HG02973 (cell line): Measurements from ENCODE around the gene FNIP1.
"Not testable (repeated sequence)": the region's sequence is repeated elsewhere in the genome, so short reads cannot be mapped to it uniquely, and the experiment has no call there.

Experiments used
- ATAC-seq: cut with Tn5 transposase; IDR thresholded peaks from one replicate; pipeline ENCODE4 v1.9.1; 2021; ENCODE audit warnings: moderate library complexity; ENCODE audit not compliant: unreplicated experiment

FNIP1 gene

DNA sequence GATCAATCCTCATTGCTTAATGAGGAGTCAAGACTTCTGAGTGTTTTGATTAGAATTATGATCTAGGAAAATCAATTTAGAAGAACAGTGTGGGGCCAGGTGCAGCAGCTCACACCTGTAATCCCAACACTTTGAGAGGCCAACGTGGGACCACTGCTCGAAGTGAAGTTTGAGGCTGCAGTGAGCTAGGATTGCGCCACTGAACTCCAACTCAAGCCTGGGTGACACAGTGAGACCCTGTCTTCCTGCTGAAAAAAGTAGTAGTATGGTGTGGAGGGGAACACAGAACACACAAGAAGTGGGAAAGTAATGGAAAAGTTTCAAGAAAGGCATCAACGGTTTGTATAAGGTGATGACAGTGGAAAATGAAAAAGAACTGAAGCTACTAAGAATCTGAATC lies 9.1 kb downstream of the FNIP1 start:
- no peak for ATAC-seq

GRCh38 chr5:131786900-131787692 lies 9.7 kb downstream of the FNIP1 start:
- no peak for ATAC-seq

DNA sequence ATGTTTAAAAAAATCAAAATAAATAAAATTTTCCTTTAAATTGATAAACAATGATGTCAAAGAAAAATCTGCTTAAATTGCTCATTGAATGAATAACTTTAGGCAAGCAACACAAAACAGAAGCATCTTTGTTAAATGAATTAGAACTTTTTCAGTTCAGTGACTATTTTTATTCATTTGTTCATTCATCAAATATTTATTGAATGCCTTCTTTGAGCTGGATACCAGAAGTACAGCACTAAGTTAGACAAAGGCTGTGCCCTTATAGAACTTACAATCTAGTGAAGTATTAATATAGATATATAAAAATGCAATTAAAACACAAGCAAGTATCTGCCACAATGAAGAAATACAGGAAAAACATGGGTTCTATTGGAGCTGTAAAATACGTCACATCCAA lies 10.8 kb downstream of the FNIP1 start:
- no peak for ATAC-seq

GRCh38 chr5:131783874-131784273 lies 12.9 kb downstream of the FNIP1 start:
- ATAC-seq: no peak

DNA sequence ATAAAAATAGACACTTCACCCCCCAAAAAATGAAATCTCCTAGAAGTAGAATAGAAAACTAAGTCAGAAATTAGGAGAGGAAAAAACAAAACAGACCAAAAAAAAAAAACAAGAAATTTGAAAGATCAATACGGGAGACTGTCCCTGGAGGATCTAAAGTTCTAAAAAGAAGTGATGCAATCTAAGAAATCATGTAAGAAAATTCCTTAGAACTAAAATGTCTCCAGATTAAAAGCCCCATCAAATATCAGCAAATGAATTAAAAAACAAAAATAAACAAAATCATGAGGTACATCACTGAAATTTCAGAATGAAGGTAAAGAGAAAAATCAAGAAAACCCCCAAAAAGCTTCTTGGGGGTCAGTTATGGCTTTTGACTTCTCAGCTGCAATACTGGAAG lies 13.5 kb downstream of the FNIP1 start:
- ATAC-seq: no peak

DNA sequence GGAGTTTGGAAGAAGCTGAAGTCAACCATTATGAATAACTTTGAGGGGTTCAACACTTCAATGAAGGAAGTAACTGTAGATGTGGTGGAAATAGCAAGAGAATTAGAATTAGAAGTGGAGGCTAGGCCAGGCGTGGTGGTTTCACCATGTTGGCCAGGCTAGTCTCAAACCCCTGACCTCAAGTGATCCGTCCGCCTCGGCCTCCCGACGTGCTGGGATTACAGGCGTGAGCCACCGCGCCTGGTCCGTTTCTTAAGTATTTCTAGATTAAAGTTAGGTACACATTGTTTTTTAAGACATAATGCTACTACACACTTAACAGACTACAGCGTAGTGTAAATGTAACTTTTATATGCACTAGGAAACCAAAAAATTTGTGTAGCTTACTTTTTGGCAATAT lies 14.1 kb downstream of the FNIP1 start:
- no peak for ATAC-seq

GRCh38 chr5:131778141-131778540 lies 18.7 kb downstream of the FNIP1 start:
- not testable (repeated sequence) for ATAC-seq

DNA sequence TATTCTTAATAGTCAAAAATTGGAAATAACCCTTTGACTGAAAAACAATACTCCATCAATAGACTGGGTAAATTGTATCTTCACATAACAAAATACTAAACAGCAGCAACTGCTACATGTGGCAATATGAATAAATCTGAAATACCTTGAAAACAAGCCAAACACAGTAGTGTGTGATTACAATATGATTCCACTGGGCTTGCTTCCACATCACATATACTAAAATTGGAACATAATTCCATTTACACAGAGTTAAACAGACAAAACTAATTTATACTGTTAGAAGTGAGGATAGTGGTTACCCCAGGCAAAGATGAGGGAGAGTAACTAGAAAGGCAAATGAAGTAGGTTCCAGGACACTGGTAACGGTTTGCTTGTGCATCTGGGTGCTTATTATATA lies 20.4 kb downstream of the FNIP1 start:
- no peak for ATAC-seq

GRCh38 chr5:131774652-131775367 lies 22.0 kb downstream of the FNIP1 start:
- no peak for ATAC-seq

GRCh38 chr5:131773805-131774204 lies 23.0 kb downstream of the FNIP1 start:
- ATAC-seq: no peak

GRCh38 chr5:131771692-131772091 lies 25.1 kb downstream of the FNIP1 start:
- ATAC-seq: no peak

DNA sequence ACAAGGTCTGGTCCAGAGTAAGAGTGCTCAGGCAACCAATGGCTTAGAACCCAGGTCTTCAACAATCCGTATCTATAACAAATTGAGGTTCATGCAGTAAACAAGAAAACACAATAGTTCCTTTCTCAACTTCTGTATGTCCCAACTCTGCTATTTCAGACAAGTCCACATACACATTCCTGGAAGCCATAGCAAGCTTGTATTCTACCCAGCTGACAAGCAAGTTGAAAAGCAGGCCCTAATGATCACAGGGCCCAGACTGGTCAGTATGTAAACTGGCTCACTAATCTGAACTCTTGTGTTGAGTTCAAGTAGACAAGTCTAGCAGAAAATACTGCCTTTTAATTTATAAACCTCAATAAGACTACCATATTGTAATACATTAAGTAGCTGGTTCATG lies 26.9 kb downstream of the FNIP1 start:
- no peak for ATAC-seq

GRCh38 chr5:131769336-131769735 lies 27.5 kb downstream of the FNIP1 start:
- no peak for ATAC-seq

GRCh38 chr5:131767891-131768290 lies 28.9 kb downstream of the FNIP1 start:
- no peak for ATAC-seq

GRCh38 chr5:131766689-131767088 lies 30.1 kb downstream of the FNIP1 start:
- ATAC-seq: no peak

- ATAC-seq: no peak
Observed at GRCh38 chr5:131765261-131765660, 31.6 kb downstream of the FNIP1 start.

- ATAC-seq: no peak
Observed at GRCh38 chr5:131763968-131764367, 32.8 kb downstream of the FNIP1 start.

DNA sequence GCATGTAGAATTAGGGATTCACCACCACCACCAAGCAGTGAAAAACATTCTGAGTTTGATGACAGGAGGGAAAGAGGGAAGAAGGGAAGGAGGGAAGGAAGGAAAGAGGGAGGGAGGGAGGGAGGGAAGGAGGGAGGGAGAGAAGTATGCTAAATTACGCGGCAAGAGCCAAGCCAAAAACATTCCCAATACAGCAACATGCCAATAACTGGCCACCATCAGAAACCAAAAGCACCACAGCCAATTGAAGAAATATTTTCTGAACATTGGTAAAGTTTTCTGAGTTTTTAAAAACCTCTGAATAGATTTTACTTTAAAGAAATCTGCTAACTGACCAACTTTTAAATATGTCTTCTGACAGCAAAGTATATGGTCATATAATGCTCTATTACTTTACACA lies 36.0 kb downstream of the FNIP1 start:
- no peak for ATAC-seq

- no peak for ATAC-seq
Observed at GRCh38 chr5:131759704-131760103, 37.1 kb downstream of the FNIP1 start.

DNA sequence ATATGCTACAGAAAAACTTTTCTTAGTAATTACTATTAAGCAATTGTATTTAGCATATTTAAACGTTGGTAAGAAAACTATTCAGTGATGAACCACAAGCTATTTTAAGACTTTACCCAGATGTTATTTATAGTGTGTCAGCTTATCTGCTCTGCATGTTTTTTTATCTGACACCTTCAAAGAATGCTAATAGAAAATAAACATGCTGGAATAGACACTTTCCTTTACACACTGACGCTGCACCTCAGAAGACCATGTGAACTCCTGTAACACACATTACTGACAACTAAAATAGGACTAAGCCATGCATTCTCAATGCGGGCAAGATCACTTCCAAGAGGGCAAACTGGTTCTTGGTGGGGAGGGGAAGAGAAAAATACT lies 38.3 kb downstream of the FNIP1 start:
- no peak for ATAC-seq

DNA sequence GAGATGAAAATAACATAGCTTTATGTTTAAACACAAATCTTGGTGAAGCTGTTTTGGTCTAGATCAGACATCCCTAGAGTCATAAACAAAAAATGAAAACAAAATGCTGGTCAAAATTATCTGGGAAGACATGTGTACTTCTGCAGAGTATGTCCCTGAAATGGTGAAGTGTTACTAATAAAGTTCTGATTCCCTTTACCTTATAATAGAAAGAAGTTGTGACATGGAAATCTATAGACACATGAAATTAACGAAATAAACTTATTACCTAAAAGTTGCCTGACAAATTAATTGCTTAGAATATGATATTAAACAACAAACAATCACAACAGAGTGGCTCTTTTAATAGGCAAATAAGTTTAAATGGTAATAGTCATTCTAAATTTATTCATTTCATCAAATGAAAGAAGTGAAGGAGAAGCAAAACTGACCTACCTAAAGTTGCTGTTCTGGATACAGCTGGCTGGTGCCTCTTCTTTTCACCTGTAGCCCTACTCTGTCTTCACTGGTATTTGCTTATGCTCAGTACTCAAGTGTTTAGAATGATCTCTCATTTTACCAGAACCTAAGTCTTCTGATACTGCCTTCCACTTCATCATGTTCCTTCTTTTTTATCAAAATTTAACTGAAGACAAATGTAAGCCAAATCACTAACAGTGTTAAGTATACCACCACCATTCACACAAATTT lies 38.8 kb downstream of the FNIP1 start:
- no peak for ATAC-seq

- ATAC-seq: no peak
Observed at GRCh38 chr5:131756942-131757341, 39.9 kb downstream of the FNIP1 start.
